ENCODE results near the gene ATP9B. TPM values are rescaled to one million over a fixed set of nuclear protein-coding genes. Genes with fewer than 3 reads are reported as not detected.

The ATP9B gene
- polyA plus RNA-seq, 3 donors, result 31.4 to 36.7 (median 31.7) TPM

DNA sequence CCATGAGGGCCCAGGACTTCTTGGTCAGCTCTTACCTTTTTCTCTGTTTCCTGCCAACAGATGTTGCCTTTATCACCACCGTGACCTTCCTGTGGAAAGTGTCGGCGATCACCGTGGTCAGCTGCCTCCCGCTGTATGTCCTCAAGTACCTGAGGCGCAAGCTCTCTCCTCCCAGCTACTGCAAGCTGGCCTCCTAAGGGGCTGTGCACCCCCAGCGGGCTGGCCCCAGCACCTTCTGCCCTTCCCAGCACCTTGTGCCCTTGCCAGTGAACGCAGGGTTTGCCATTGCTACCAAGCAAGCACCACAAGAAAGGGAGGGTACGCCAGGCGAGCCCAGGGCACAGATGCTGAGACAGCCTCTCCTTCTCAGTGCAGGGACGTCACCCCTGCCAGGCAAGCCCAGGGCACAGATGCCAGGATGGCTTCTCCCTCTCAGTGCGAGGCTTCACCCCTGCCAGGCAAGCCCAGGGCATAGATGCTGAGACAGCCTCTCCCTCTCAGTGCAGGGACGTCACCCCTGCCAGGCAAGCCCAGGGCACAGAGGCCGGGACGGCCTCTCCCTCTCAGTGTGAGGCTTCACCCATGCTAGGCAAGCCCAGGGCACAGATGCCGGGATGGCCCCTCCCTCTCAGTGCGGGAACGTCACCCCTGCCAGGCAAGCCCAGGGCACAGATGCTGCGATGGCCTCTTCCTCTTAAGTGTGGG, 308.1 kb downstream of the ATP9B start:
- no peak for DNase-seq (ENCODE audit: low read depth in 3 of 3, low spot score in 2 of 3)

DNA sequence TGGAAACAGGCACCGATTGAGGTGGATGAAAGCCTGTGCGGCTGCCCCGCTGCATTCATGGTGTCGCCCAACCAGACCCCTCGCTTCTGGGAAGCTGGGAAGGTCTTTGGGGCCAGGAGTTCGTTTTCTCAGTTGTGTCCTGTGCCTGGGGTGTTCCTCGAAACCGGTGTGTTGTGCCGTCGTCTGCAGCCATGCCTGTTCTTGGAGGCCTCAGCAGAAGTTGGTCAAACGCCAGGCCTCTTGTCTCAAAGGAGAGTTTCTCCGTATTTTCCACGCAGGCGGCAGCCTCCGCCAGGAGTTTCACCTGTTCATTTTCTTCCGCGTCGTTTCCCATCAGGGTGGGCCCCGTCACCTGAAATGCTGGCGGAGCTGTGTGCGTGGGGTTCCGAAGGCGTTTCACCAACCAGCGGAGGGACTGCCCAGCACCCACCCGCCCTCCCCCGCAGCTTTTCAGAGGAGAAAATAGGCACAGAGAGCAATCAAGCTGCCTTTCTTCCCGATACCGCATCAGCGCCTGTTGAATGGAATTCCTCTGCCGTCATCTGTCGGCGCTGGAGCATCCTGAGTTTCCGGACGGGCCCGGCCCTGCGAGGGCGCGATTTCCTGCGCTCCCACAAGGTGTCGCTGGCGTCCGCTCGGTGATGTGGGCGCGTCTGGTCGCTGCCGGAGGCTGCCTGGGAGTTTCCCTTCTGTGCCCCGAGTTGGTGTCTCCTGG, 309.5 kb downstream of the ATP9B start:
- no peak for DNase-seq (ENCODE audit: low read depth in 3 of 3, low spot score in 2 of 3)

DNA sequence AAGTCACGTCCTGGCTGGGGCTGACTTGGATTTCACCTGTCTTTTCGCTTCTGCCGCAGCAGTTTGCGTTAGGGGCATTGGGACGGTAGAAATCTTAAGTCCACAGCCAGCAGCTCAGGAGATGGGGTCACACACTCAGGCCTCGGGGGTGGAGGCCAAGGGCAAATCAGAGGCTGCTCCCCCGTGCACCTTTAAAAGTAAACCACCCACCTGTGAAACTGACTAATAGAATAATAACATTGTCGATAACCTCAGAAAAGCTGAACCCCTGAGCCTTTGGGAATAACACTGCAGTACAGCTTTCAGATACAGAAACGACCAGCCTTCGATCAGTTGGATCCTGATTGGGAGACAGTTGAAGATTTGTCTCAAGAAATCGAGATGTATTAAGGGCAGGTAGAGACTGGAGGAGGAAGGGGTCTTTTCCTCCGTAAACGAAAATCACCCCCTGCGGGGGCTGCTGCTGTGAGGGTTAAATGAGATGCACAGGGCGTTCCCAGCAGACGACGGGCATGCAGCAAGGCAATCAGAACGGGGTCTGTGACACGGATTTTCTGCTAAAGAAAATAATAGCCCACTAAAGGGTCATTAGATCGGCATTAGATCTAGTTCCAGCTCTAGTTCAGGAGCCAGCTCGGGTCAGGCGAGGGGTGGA, 310.2 kb downstream of the ATP9B start:
- no peak for DNase-seq (ENCODE audit: low read depth in 3 of 3, low spot score in 2 of 3)

DNA sequence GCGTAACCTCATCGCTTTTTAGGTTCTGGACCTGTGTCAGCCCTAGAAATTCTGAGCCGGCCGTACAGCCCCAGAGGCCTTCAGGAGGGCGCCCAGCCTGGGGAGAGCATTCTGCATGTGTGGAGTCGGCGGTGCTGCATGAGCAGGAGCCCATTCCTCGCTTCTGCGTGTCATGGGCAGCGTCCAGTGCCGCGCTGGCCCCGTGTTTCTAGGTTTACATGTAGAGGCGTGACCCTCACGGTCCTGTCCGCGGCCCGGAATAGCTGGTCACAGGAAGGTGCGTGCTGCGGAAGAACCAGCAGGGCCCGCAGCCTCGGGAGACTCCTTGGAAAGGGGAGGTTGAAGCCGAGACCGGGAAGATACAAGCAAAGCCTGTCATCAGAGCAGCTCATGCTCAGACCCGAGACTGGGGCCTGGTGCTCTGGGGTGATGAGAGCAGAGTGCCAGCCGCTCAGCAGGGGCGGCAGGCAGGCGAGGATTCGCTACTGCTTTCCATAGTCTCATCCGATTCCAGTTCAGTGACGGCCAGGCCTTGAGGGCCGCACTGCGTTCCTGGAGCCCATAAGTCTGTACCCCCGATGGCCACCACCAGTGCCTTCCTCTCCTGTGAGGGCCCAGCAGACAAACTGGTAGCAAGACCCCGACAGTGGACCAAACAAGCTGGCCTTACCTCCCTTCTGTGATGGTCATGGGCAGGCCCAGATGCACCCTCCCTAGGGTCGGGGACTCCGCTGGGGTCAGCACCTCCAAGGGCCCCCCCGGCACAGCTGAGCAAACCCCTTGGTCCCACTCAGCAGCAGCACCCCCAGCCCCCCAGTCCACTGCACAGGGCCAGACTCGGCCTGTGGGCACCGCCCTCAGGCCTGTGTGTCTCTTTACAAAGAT, 311.0 kb downstream of the ATP9B start:
- DNase-seq (ENCODE audit: low read depth in 3 of 3, low spot score in 2 of 3), result no peak

DNA sequence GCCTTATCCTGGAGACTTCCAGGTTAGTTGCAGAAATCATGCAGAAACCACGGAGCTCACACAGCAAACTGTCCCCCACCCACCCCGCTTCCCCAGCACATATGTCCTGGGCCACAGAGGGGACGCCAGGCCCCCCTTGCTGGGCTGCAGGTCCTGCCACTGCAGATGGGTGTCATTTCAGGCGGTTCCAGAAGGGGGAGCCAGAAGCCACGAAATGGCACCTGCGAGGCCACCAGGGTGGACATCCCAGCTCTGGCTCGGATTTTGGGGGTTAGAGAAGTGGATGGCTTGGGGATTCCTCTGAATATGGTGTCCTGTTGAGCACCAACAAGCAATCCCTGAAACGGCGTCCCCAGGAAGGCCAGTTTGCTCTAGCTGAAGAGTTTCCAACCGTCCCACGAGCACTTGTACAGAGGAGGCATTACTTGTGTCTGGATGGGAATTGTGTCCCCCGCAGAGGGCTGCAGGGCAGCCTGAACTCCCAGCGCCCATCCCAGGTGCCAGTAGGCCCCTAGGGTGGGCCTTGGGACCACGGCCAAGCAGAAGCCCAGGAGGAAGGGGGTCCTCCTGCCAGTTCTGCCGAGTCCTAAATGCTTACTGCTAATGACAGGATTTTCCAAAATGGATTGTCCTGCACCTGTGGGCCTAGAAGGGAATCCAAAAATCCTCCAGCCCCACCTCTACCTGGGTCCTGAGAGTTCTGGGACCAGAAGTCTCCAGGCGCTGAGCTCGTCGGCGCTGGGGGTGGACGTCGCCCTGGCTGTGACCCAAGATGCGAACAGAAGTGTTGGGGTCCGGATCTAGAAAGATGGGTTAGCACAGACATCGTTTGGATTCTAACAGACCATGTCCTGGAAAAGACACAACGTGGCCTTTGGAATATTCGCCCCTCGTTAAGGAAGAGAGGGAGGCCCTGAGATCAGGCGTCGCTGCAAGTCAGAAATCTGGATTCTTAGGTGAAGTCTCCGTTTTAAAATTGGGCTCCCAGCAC, 311.9 kb downstream of the ATP9B start:
- no peak for DNase-seq (ENCODE audit: low read depth in 3 of 3, low spot score in 2 of 3)

DNA sequence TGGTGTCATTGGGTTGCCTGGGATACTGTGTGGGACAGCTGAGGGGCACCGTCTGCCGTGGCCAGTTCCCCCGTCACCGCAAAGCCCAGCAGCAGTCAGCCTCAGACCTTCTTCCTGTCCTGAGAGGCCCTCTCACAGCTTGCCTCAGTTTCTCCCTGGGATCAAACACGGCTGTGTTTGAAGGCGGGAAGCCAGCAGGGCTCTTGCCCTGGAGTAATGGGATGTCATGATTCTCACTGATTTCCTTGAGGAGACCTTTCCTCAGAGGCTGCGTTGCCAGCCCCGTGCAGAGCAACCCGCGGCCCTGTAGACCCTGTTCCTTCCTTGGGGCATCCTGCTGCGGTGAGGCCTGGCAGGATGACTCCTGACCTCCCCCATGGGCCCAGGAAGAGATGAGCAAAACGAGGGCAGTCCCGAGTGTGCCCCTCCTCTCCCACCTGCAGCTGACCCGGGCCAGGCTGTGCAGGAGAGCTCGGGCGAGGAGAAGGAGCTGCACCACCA, 312.7 kb downstream of the ATP9B start:
- no peak for DNase-seq (ENCODE audit: low read depth in 3 of 3, low spot score in 2 of 3)

DNA sequence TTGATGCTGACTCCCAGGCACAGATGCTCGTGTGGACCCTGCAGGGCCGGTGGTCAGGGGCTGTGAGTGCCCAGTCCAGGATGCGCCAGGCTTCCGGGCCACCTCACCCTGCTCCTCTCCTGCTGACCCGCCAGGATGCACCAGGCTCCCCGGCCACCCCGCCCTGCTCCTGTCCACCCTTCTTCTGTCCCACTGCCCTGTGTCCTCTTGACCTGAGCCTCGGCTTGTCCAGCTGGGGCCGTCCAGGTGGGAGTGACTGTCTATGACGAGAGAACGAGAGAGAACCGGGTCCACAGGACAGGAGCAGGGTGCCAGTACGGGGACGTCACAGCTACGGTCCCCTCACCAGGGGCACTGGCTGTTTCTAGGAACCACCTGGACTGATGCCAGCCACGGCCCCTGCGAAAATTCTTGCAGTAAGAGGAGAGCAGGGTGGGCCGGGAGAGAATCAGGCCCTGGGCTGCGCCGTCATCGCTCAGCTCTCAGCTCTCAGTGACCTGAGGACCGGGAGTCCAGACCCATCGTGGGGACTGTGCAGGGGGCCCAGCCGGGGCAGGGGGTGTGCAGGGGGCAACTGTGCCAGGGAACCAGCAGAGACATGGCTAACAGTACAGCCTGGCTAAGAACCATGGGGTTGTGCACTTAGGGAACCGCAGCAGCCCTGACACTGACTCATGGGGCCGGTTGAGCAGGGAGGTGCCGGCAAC, 313.6 kb downstream of the ATP9B start:
- DNase-seq (ENCODE audit: low read depth in 3 of 3, low spot score in 2 of 3), result no peak

DNA sequence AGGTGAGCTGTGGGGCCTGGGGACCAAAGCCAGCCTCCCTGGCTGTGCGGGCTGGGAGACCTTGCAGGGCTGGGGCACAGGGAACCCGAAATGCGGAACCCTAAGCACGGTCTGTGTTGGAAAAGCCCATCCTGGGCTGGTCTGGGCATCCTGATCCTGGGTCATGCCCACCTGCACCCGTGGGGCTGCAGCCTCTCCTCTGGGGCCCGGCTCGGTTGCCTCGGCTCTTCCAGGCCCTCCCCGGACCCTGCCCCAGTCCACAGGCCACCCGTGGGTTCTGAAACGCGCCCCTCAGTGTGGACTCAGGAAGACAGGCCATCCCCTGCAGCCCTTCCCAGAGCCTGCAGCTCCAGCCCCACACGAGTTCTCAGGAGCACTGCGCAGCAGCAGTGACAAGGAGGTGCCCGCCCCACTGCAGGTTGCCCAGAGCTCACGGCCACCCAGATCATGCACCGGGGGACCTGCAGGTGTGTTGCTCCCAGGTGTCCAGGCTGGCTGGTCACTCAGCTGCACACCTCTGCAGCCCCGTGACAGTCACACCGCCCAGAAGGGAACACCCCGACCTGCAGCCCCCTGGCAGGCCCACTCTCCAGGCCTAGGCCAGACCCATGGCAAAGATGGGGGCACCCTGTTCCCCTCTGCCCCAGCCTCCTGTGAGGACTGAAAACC, 314.3 kb downstream of the ATP9B start:
- DNase-seq (ENCODE audit: low read depth in 3 of 3, low spot score in 2 of 3), result no peak

DNA sequence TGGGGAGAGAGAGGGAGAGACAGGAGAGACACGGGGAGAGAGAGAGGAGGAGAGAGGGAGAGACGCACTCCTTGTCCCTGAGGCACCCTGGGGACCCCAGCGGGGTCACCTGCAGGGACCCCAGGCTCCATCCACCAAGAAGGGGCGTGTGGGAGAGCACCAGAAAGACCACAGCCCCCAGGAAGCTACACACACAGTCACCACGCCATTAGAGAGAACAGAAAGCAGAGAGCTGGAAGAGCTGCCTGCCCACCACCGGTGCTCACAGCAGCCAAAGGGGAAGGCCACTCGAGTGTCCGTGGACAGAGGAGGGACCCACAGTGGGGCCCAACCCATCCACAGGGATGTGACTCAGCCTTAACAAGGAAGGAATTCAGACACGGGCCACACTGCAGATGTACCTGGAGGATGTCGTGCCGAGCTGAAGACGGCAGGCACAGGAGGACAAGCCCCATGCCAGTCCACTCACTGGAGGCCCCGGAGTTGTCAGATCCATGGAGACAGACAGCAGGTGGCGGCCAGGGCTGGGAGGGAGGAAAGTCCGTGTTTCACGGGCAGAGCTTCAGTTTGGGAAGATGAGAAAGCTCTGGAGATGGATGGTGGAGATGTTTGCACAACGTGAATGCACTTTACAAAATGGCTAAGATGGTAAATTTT, 315.1 kb downstream of the ATP9B start:
- DNase-seq (ENCODE audit: low read depth in 3 of 3, low spot score in 2 of 3), result no peak

DNA sequence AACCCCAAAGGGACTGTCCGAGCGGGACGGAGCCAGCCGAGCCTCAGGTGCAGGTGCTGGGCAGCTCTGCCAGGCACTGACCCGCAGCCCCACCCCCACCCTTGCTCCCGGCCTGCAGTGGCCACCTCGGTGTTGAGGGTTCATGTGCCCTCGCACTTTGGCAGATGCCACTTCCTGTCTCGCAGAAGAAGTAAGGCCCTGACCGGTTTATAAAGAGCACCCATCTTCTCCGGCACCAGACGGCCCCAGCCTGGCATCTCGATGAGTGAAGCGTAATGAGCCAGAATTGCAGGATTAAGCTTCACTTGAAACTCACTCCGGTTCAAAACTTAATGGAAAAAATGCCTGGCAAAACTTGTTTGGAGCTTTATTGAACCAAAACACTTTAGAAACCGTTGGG, 315.6 kb downstream of the ATP9B start:
- DNase-seq (ENCODE audit: low read depth in 3 of 3, low spot score in 2 of 3), result no peak

DNA sequence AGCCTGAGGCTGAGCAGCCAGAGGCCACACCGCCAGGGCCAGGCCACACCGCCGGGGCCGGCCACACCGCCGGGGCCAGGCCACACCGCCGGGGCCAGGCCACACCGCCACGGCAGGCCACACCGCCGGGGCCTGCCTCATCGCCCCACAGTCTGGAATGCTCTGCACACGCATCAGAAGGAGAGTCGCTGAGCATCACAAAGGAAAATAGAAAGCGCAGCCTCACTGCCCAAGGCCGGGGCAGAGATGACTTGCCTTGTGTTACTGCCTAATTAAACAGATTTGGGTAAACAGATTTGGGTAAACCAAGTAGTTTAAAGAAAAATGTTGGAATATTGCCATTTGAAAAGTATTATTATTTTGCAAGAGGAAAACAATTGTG, 316.1 kb downstream of the ATP9B start:
- DNase-seq (ENCODE audit: low read depth in 3 of 3, low spot score in 2 of 3), result no peak

DNA sequence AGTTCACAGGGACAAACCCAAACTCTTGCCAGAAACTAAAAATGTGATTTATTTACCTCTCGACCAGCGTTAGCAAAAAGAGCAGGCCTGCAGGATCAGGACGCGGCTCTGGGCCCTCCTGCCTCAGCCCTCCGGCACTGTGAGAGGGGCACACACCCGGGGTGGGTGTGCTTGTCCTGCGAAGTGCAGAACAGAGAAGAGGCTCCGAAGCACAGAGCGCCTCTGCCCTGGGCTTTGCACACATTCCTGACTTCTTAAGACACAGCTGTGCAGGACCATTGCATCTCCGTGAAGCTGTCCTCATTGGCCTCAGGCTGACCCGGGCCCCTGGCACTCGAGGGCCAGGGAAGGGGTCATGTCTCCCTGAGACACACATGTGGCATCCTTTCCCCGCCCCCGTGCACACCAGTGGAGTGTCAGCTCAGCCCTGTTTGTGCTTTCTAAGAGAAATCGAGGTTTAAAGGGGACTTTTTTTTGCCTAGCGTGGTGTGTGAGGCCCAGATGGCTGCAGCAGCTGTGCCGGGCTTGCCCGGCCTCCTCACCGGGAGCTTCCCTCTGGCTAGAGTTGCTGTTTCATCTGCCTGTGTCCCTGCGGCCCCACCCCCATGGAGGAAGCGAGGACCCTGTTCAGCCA, 316.6 kb downstream of the ATP9B start:
- no peak for DNase-seq (ENCODE audit: low read depth in 3 of 3, low spot score in 2 of 3)

DNA sequence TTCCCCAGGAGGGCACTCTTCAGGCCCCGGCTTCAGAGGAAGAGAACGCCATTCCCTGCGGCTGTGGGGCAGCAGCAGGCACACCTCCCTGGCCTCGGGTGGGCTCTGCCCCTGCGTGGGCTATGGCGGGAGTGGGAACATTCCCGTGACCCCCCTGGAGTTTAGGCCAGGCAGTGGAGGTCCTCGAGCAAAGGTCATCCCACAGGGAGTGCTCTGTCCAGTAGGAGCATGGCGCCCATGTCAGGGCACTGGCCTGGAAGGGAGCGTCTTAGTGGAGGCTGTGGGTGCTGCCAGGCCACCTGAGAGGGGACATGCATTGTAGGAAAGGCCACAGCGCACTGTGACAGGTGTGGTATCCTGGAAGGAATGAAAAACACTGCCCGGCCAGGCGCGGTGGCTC, 317.4 kb downstream of the ATP9B start:
- no peak for DNase-seq (ENCODE audit: low read depth in 3 of 3, low spot score in 2 of 3)

DNA sequence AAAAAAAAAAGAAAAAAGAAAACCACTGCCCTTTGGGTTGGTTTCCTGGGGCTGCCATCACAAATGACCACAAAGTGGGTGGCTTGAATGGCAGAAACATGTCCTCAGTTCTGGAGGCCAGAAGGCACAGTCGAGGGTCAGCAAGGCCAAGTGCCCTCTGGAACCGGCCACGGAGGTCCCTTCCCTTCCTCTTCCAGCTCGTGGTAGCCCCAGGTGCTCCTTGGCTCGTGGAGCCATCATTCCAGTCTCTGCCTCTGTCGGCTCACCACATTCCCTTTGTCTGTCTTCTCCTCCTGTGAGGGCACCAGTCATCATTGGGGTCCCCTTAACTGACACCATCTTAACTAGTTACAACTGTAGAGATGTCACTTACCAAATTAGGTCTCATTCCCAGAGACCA, 318.0 kb downstream of the ATP9B start:
- no peak for DNase-seq (ENCODE audit: low read depth in 3 of 3, low spot score in 2 of 3)

DNA sequence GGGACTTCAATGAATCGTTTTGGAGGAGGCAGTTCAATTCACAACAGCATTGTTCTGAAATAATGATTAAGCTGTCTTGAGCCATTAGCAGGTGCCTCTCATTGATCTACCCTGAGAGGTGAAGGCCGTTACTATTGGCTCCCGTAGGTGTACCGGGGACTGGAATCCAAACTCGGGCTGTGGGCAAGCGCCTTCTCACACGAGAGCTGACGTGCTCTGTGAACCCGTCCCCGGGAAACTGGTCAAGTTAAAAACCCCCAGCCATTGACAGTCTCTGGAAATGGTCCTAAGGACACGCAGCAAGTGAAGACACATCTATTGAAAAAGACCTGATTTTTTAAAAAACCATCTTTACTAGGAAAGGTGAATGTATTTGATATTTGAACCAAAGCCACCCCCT, 318.4 kb downstream of the ATP9B start:
- DNase-seq (ENCODE audit: low read depth in 3 of 3, low spot score in 2 of 3), result no peak

DNA sequence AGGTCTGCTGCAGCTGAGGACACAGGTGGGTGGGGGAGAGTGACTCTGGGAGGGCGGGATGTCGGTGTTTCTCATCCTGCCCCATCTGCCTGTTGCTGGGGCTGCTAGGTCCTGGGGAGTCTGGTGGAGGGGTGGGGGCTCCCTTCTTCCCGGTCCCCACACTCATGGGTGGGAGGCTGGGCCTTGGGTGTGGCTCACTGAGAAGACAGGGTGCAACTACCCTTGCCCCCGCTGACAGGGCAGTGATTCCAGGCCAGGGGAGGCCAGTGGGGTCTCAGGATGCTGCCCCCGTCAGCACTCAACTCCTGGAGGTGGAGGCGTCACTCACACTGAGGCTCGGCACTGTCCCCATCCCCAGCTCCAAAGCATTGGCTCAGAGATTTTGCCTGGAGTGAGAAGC, 318.8 kb downstream of the ATP9B start:
- no peak for DNase-seq (ENCODE audit: low read depth in 3 of 3, low spot score in 2 of 3)

DNA sequence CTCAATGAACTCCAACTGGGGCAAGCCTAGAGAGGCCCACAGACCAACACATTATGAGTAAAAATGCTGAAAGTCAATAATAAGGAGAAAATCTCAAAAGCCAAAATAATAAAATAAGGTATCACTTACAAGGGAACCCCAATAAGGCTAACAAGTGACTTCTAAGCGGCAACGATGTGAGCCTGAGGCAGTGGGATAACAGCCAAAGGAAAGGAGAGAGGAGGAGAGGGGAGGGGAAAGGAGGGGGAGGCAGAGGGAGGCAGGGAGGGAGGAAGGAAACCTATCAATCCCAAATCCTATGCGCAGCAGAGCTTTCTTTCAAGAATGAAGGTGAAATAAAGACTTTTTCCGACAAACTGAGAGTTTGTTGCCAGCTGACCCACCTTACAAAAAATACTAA, 320.5 kb downstream of the ATP9B start:
- DNase-seq (ENCODE audit: low read depth in 3 of 3, low spot score in 2 of 3), result no peak

DNA sequence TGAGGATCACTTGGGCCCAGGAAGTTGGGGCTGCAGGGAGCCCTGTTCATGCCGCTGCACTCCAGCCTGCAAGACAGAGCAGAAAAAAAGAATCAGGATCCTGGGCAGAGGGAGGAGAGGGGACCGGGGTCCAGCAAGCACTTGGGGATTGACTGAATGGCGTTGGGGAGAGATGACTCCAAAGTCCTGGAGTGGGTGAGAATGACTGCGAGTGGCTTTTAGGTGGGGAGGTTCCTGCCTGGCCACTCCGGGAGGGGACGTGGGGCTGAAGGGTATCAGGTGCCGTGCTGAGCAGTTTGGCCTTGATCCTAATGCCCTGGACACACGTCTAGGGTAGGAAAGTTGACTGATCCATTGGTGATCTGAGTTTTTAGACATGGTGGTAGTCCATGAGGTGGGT, 323.0 kb downstream of the ATP9B start:
- no peak for DNase-seq (ENCODE audit: low read depth in 3 of 3, low spot score in 2 of 3)
